Measurements from ENCODE around the gene GNL2.

The GNL2 gene

GRCh38 chr1:37549341-37549740 is 46.4 kb downstream of the GNL2 start:
- TF ChIP-seq FOXP2 (optimal IDR thresholded peaks at IDR 0.05; ENCODE audit: borderline replicate concordance, extremely low read depth, extremely low read length, insufficient read depth) (no peak), SIN3A (IDR thresholded peaks at IDR 0.05; ENCODE audit: borderline replicate concordance, insufficient read depth, low read length) (no peak), TAF1 (IDR thresholded peaks at IDR 0.05; ENCODE audit: borderline replicate concordance, insufficient read depth, low read length) (no peak), POLR2AphosphoS5 (IDR thresholded peaks at IDR 0.05; ENCODE audit: low read depth, low read length) (no peak)
- TF ChIP-seq, protein P1, sequence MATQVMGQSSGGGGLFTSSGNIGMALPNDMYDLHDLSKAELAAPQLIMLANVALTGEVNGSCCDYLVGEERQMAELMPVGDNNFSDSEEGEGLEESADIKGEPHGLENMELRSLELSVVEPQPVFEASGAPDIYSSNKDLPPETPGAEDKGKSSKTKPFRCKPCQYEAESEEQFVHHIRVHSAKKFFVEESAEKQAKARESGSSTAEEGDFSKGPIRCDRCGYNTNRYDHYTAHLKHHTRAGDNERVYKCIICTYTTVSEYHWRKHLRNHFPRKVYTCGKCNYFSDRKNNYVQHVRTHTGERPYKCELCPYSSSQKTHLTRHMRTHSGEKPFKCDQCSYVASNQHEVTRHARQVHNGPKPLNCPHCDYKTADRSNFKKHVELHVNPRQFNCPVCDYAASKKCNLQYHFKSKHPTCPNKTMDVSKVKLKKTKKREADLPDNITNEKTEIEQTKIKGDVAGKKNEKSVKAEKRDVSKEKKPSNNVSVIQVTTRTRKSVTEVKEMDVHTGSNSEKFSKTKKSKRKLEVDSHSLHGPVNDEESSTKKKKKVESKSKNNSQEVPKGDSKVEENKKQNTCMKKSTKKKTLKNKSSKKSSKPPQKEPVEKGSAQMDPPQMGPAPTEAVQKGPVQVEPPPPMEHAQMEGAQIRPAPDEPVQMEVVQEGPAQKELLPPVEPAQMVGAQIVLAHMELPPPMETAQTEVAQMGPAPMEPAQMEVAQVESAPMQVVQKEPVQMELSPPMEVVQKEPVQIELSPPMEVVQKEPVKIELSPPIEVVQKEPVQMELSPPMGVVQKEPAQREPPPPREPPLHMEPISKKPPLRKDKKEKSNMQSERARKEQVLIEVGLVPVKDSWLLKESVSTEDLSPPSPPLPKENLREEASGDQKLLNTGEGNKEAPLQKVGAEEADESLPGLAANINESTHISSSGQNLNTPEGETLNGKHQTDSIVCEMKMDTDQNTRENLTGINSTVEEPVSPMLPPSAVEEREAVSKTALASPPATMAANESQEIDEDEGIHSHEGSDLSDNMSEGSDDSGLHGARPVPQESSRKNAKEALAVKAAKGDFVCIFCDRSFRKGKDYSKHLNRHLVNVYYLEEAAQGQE (IDR thresholded peaks at IDR 0.05; ENCODE audit: insufficient read depth in 1 of 2, low read depth in 2 of 2, low read length in 2 of 2): no peak

- TF ChIP-seq POLR2AphosphoS5 (IDR thresholded peaks at IDR 0.05; ENCODE audit: low read depth, low read length) (no peak), SIN3A (IDR thresholded peaks at IDR 0.05; ENCODE audit: borderline replicate concordance, insufficient read depth, low read length) (no peak), TAF1 (IDR thresholded peaks at IDR 0.05; ENCODE audit: borderline replicate concordance, insufficient read depth, low read length) (no peak), FOXP2 (optimal IDR thresholded peaks at IDR 0.05; ENCODE audit: borderline replicate concordance, extremely low read depth, extremely low read length, insufficient read depth) (no peak)
- TF ChIP-seq, protein P1 (IDR thresholded peaks at IDR 0.05; ENCODE audit: insufficient read depth in 1 of 2, low read depth in 2 of 2, low read length in 2 of 2): no peak
Observed at GRCh38 chr1:37545019-37545418, 50.7 kb downstream of the GNL2 start.

DNA sequence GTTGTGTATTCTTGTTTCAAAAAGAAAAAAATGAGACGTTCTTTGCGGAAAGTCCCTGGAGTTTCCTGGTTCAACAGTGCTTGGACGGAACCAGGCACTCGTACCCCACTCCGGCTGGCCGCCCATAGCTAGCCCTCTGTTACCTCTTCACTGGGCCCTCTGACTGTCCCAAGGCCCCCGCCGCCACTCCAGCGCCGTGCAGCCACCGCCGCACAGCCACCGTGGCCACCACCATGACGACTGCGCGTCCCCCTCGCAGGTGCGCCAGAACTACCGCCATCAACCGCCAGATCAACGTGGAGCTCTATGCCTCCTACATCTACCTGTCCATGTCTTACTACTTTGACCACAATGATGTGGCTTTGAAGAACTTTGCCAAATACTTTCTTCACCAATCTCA is 51.2 kb downstream of the GNL2 start:
- no peak for TF ChIP-seq TAF1 (IDR thresholded peaks at IDR 0.05; ENCODE audit: borderline replicate concordance, insufficient read depth, low read length)

- TF ChIP-seq TAF1 (IDR thresholded peaks at IDR 0.05; ENCODE audit: borderline replicate concordance, insufficient read depth, low read length) (no peak), SIN3A (IDR thresholded peaks at IDR 0.05; ENCODE audit: borderline replicate concordance, insufficient read depth, low read length) (no peak), FOXP2 (optimal IDR thresholded peaks at IDR 0.05; ENCODE audit: borderline replicate concordance, extremely low read depth, extremely low read length, insufficient read depth) (no peak), POLR2AphosphoS5 (IDR thresholded peaks at IDR 0.05; ENCODE audit: low read depth, low read length) (no peak)
- TF ChIP-seq, protein P1 (IDR thresholded peaks at IDR 0.05; ENCODE audit: insufficient read depth in 1 of 2, low read depth in 2 of 2, low read length in 2 of 2): no peak
Observed at GRCh38 chr1:37540036-37540785, 55.5 kb downstream of the GNL2 start.

DNA sequence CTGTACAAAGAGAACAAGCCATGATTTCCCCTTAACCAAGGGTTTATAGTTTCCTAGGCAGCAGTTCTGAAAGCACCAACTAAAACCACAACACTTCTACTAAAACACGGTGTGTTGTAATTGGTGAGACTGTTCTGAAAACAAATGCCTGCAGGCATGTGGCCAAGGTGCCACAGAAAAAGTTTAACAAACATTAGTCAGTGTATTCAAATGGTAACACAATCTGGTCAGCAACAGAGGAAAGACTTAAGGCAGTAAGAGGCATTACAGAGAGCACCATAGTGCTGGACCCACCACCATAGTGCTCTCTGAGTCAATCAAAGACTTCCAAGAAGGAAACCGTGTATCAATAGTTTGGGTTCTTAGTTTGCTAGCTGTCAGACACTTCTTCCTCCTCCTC is 58.4 kb downstream of the GNL2 start:
- TF ChIP-seq FOXP2 (optimal IDR thresholded peaks at IDR 0.05; ENCODE audit: borderline replicate concordance, extremely low read depth, extremely low read length, insufficient read depth): no peak
- no peak for TF ChIP-seq TAF1 (IDR thresholded peaks at IDR 0.05; ENCODE audit: borderline replicate concordance, insufficient read depth, low read length)

DNA sequence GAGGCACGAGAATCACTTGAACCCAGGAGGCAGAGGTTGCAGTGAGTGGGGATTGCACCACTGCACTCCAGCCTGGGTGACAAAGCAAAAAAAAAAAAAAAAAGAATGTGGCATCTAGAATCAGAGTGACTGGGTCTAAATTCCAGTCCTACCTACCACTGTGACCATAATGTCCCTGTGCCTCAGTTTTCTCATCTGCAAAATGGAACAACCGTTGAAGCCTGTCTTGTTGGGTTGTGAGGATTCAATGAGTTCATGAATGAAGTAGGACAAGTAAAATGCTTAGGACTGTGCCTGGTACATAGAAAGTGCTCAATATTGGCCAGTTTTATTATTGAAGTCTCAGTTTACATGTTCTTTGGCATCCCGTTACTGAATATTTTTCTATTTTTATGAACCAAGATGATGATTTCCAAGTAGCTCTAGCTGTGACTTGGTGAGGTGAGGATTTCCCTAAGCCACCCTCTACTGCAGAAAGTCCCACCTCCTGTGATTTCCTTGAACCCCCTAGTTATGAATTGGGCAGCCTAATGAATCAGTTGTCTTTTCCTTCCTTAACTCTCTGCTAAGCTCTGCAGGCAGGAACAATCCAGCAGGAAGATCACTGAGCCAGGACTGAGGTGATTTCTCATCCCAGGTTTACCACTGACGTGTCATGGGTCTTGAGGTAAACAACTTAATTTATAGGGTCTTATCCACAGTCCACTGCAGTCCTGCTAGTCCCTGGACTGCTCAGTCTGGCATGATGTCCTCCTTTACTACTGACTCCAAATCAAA is 62.2 kb downstream of the GNL2 start:
- no peak for TF ChIP-seq SIN3A (IDR thresholded peaks at IDR 0.05; ENCODE audit: borderline replicate concordance, insufficient read depth, low read length)
- TF ChIP-seq, protein P1 (IDR thresholded peaks at IDR 0.05; ENCODE audit: insufficient read depth in 1 of 2, low read depth in 2 of 2, low read length in 2 of 2): no peak
- TF ChIP-seq FOXP2 (optimal IDR thresholded peaks at IDR 0.05; ENCODE audit: borderline replicate concordance, extremely low read depth, extremely low read length, insufficient read depth): no peak
- TF ChIP-seq POLR2AphosphoS5 (IDR thresholded peaks at IDR 0.05; ENCODE audit: low read depth, low read length): no peak
- TF ChIP-seq TAF1 (IDR thresholded peaks at IDR 0.05; ENCODE audit: borderline replicate concordance, insufficient read depth, low read length): no peak
